SK-N-SH (cell line): ENCODE measurements around the gene PDGFC. TPM values are rescaled to one million over a fixed set of nuclear protein-coding genes. Genes with fewer than 3 reads are reported as not detected.

ENCODE experiments used
- CTCF ChIA-PET: fragments of 300-600, 350-600 bp; formaldehyde crosslinking; extraction: SDS; loops from one replicate; lab custom pipeline; 2021; lab: Yijun Ruan, JAX
- POLR2A ChIA-PET: fragments of 350-600 bp; sonication (Branson Sonifier 250); formaldehyde crosslinking; extraction: SDS; loops from one replicate; lab custom pipeline; 2020; ENCODE audit warnings: antibody characterized with exemption, inconsistent platforms; lab: Yijun Ruan, JAX
- DNase-seq: peaks from one replicate; pipeline ENCODE4 v3.0.0; 2012
- H2AFZ ChIP-seq: fragments of 200-600 bp; sonication (generic); 2 replicates; pipeline ENCODE4 v1.8.1; 2016; ENCODE audit warnings: antibody characterized with exemption, mild to moderate bottlenecking, low read depth
- H3F3A ChIP-seq: fragments of 200-600 bp; sonication (generic); replicated peaks from 2 replicates; pipeline ENCODE3; 2016; ENCODE audit warnings: antibody characterized with exemption, mild to moderate bottlenecking; ENCODE audit not compliant: insufficient read depth
- H3K27ac ChIP-seq, 2 experiments: fragments of 200-500 bp in 1 of 2; fragments of 200-600 bp in 1 of 2; sonication (Bioruptor generic) in 1 of 2; sonication (generic), shearing (Covaris generic) in 1 of 2; 2 replicates each; pipeline versions ENCODE4 v1.5.1 to v1.6.1; 2014 to 2016; ENCODE audit warnings: low read depth in 2 of 2, inconsistent platforms in 1 of 2, low read length in 1 of 2, mild to moderate bottlenecking in 1 of 2, mixed read lengths in 1 of 2
- H3K27me3 ChIP-seq: fragments of 200-600 bp; sonication (generic), shearing (Covaris generic); 2 replicates; pipeline ENCODE4 v1.6.1; 2016; ENCODE audit warnings: mixed run types; ENCODE audit not compliant: insufficient read depth
- H3K36me3 ChIP-seq, 2 experiments: fragments of 200-500 bp in 1 of 2; fragments of 200-600 bp in 1 of 2; sonication (Bioruptor generic) in 1 of 2; sonication (generic) in 1 of 2; replicated peaks in 1 of 2; 2 replicates each; pipeline versions ENCODE3 to v1.5.1; 2014 to 2016; ENCODE audit warnings: low read length in 1 of 2, mild to moderate bottlenecking in 1 of 2; ENCODE audit not compliant: insufficient read depth in 2 of 2, control insufficient read depth in 1 of 2
- H3K4me1 ChIP-seq, 2 experiments: fragments of 200-500 bp in 1 of 2; fragments of 200-600 bp in 1 of 2; sonication (Bioruptor generic) in 1 of 2; sonication (generic), shearing (Covaris generic) in 1 of 2; 2 replicates each; pipeline versions ENCODE4 v1.5.1 to v1.6.1; 2014 to 2016; ENCODE audit warnings: low read depth in 1 of 2, low read length in 1 of 2, mixed run types in 1 of 2; ENCODE audit not compliant: insufficient read depth in 2 of 2, control insufficient read depth in 1 of 2
- H3K4me2 ChIP-seq: fragments of 200-600 bp; sonication (generic), shearing (Covaris generic); 2 replicates; pipeline ENCODE4 v1.6.1; 2017; ENCODE audit warnings: mixed run types
- H3K4me3 ChIP-seq, 2 experiments: fragments of 200-500 bp in 1 of 2; fragments of 200-600 bp in 1 of 2; sonication (Bioruptor generic) in 1 of 2; sonication (generic), shearing (Covaris generic) in 1 of 2; 2 replicates each; pipeline versions ENCODE4 v1.5.1 to v1.8.1; 2014 to 2016; ENCODE audit warnings: low read depth in 2 of 2, inconsistent platforms in 1 of 2, low read length in 1 of 2, mild to moderate bottlenecking in 1 of 2, mixed read lengths in 1 of 2, moderate library complexity in 1 of 2
- H3K79me2 ChIP-seq: fragments of 200-600 bp; sonication (generic); 2 replicates; pipeline ENCODE4 v1.8.1; 2017; ENCODE audit warnings: mild to moderate bottlenecking; ENCODE audit not compliant: insufficient read depth
- H3K9ac ChIP-seq: fragments of 200-600 bp; sonication (generic); 2 replicates; pipeline ENCODE4 v1.6.1; 2017; ENCODE audit warnings: mixed run types
- H3K9me2 ChIP-seq: fragments of 200-600 bp; sonication (generic); 2 replicates; pipeline ENCODE4 v1.6.1; 2017; ENCODE audit warnings: mixed run types
- H3K9me3 ChIP-seq: fragments of 200-600 bp; sonication (generic); 2 replicates; pipeline ENCODE4 v1.6.1; 2017; ENCODE audit warnings: mixed run types, mild to moderate bottlenecking, moderate library complexity
- H4K20me1 ChIP-seq: fragments of 200-600 bp; sonication (generic); 2 replicates; pipeline ENCODE4 v1.6.1; 2017; ENCODE audit warnings: mild to moderate bottlenecking, mixed run types; ENCODE audit not compliant: insufficient read depth
- ELF1 ChIP-seq: IDR thresholded peaks from 2 replicates; pipeline ENCODE4 v1.4.0; 2012
- FOSL2 ChIP-seq: IDR thresholded peaks from 2 replicates; pipeline ENCODE4 v1.4.0; 2012; ENCODE audit warnings: low read depth, mild to moderate bottlenecking, moderate library complexity, borderline replicate concordance
- FOXM1 ChIP-seq: IDR thresholded peaks from 2 replicates; pipeline ENCODE4 v1.4.0; 2012; ENCODE audit warnings: low read depth, mild to moderate bottlenecking
- GABPA ChIP-seq: IDR thresholded peaks from 2 replicates; pipeline ENCODE4 v1.4.0; 2012; ENCODE audit warnings: low read depth, mild to moderate bottlenecking
- JUND ChIP-seq: IDR thresholded peaks from 2 replicates; pipeline ENCODE4 v1.4.0; 2012
- NRF1 ChIP-seq: IDR thresholded peaks from 2 replicates; pipeline ENCODE4 v1.6.1; 2012; ENCODE audit warnings: low read depth, mild to moderate bottlenecking, low read length
- RFX5 ChIP-seq: IDR thresholded peaks from 2 replicates; pipeline ENCODE4 v1.6.1; 2012; ENCODE audit warnings: mild to moderate bottlenecking, improper control_type of control experiment, low read length
- RXRA ChIP-seq: IDR thresholded peaks from 2 replicates; pipeline ENCODE4 v1.4.0; 2012; ENCODE audit warnings: low read depth, mild to moderate bottlenecking, borderline replicate concordance
- SMC3 ChIP-seq: IDR thresholded peaks from 2 replicates; pipeline ENCODE4 v1.6.1; 2012; ENCODE audit warnings: low read depth, low read length, improper control_type of control experiment
- TCF12 ChIP-seq: IDR thresholded peaks from 2 replicates; pipeline ENCODE4 v1.4.0; 2012
- YY1 ChIP-seq: IDR thresholded peaks from 2 replicates; pipeline ENCODE4 v1.4.0; 2012; ENCODE audit warnings: low read depth, mild to moderate bottlenecking
- WGBS: methylation state at CpG from one replicate; pipeline ENCODE4 v1.1.6; 2017; ENCODE audit warnings: low lambda C conversion rate; 5-methylcytosine and 5-hydroxymethylcytosine counted together
- polyA plus RNA-seq, 3 experiments: library from polyadenylated mRNA; depleted of rRNA; stranded (reverse); fragments of >200 nt; gene quantifications; 2 replicates each; pipeline ENCODE4 v1.2.3, GENCODE V29; 2012
- TF ChIP-seq, protein P1 (sequence below): fragments of 200-600 bp; sonication (generic); IDR thresholded peaks from 2 replicates; pipeline ENCODE4 v1.6.1; 2017; ENCODE audit warnings: antibody characterized with exemption, mild to moderate bottlenecking, moderate library complexity
- TF ChIP-seq, protein P2 (sequence below): IDR thresholded peaks from 2 replicates; pipeline ENCODE4; 2012
- TF ChIP-seq, protein P3 (sequence below): fragments of 150-350 bp; IDR thresholded peaks from 2 replicates; pipeline ENCODE4 v1.6.1; 2017; ENCODE audit warnings: antibody characterized with exemption, low read length, low read depth, borderline replicate concordance
- TF ChIP-seq, protein P4 (sequence below): fragments of 150-350 bp; IDR thresholded peaks from 2 replicates; pipeline ENCODE4 v1.6.1; 2016; ENCODE audit warnings: mild to moderate bottlenecking, low read depth, low read length

Gene PDGFC
- polyA plus RNA-seq, 1 of the 3 experiments (the other 2 are of a cell fraction): 29.8 TPM

DNA sequence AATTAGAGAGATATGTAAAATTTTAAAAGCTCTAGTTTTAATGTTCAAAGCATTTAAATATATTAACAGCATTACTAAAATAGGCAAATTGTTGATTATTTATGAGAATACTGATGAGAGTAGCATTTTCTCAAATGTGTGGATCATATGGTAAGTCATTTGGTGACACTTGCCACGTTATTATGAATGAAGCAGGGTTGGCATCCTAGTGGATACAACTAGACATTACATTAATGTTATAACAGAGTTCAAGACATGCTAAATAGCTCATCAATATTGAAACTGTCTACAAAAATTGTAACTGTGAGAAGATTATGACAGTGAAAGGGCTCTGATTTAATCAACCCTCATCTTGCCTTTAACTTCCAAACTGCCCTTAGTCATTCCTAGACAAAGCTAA lies 171.1 kb downstream of the PDGFC start:
- no peak overlapping the region for H2AFZ ChIP-seq
- H3K9me3 ChIP-seq: no peaks in the 10 kb centered on the region
- TF ChIP-seq, protein P1, sequence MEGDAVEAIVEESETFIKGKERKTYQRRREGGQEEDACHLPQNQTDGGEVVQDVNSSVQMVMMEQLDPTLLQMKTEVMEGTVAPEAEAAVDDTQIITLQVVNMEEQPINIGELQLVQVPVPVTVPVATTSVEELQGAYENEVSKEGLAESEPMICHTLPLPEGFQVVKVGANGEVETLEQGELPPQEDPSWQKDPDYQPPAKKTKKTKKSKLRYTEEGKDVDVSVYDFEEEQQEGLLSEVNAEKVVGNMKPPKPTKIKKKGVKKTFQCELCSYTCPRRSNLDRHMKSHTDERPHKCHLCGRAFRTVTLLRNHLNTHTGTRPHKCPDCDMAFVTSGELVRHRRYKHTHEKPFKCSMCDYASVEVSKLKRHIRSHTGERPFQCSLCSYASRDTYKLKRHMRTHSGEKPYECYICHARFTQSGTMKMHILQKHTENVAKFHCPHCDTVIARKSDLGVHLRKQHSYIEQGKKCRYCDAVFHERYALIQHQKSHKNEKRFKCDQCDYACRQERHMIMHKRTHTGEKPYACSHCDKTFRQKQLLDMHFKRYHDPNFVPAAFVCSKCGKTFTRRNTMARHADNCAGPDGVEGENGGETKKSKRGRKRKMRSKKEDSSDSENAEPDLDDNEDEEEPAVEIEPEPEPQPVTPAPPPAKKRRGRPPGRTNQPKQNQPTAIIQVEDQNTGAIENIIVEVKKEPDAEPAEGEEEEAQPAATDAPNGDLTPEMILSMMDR: peak; percentile 32; the same call in 1 of the 2 replicates
- TF ChIP-seq YY1: no peak
- TF ChIP-seq, all 33 proteins: peak for 1
- peaks cover 30% of the 10 kb centered on the region for H3F3A ChIP-seq
- 53% methylated on average over 1 of the region's 1 CpG for WGBS
- ChIA-PET POLR2A (no interaction called here), CTCF (interaction anchor here (0.9 kb wide), 1 partner anchor 30 kb away, joined by 3 read pairs; no protein-coding TSS in a partner anchor)
- DNase-seq: no peak
- H3K79me2 ChIP-seq: peaks cover 25% of the 10 kb centered on the region; the same call in 1 of the 2 replicates
- H3K27ac ChIP-seq: no peak overlapping the region
- H3K9ac ChIP-seq: no peak overlapping the region
- peaks cover 0 to 4% of the 10 kb centered on the region in 2 experiments for H3K36me3 ChIP-seq
- H3K9me2 ChIP-seq: no peaks in the 10 kb centered on the region
- H3K4me3 ChIP-seq: no peak overlapping the region
- peaks cover 0 to 35% of the 10 kb centered on the region in 2 experiments; a peak in 2 of 4 replicates for H3K4me1 ChIP-seq
- no peaks in the 10 kb centered on the region for H3K27me3 ChIP-seq
- H3K4me2 ChIP-seq: no peak overlapping the region
- no peaks in the 10 kb centered on the region for H4K20me1 ChIP-seq

DNA sequence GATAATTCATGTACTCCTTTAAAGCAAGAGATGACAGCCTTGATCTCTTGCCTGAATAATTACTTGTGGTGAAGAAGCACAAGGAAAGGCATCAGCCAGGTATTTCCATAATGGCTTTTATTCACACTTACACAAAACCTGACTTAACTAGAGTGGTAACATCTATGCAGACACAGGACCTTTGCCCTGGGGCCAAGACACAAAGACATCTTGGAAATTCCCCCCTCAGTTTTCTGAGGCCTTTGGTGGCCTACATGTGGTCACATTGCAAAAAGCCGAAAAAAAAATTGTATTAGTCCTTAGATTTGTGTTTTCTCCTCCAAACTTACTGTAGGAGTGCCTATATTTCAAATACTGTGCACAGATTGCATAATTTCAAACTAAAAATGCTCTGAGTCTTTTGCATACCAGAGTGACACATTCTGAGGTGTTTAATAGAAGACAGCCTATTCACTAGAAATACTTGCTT lies 172.4 kb downstream of the PDGFC start:
- Histone ChIP-seq H3K27me3 (no peaks in the 10 kb centered on the region), H3K4me2 (no peak overlapping the region), H3K4me3 (no peak overlapping the region), H3K79me2 (peaks cover 23% of the 10 kb centered on the region; the same call in 1 of the 2 replicates), H3F3A (peaks cover 26% of the 10 kb centered on the region), H3K36me3 (peaks cover 0 to 4% of the 10 kb centered on the region in 2 experiments), H3K27ac (peak overlapping the region; percentile 40 to 68; a peak in 3 of 4 replicates), H3K4me1 (peaks cover 0 to 38% of the 10 kb centered on the region in 2 experiments; a peak in 2 of 4 replicates), H4K20me1 (no peaks in the 10 kb centered on the region), H3K9ac (no peak overlapping the region), H2AFZ (no peak overlapping the region), H3K9me3 (no peaks in the 10 kb centered on the region), H3K9me2 (no peaks in the 10 kb centered on the region)
- TF ChIP-seq YY1: no peak
- TF ChIP-seq, protein P2, sequence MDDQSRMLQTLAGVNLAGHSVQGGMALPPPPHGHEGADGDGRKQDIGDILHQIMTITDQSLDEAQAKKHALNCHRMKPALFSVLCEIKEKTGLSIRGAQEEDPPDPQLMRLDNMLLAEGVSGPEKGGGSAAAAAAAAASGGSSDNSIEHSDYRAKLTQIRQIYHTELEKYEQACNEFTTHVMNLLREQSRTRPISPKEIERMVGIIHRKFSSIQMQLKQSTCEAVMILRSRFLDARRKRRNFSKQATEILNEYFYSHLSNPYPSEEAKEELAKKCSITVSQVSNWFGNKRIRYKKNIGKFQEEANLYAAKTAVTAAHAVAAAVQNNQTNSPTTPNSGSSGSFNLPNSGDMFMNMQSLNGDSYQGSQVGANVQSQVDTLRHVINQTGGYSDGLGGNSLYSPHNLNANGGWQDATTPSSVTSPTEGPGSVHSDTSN: peak; percentile 61
- no peak for TF ChIP-seq NRF1
- TF ChIP-seq RXRA: no peak
- peak; percentile 66 for TF ChIP-seq TCF12
- TF ChIP-seq ELF1: no peak
- TF ChIP-seq GABPA: no peak
- no peak for TF ChIP-seq SMC3
- TF ChIP-seq FOSL2: no peak
- TF ChIP-seq, protein P3, sequence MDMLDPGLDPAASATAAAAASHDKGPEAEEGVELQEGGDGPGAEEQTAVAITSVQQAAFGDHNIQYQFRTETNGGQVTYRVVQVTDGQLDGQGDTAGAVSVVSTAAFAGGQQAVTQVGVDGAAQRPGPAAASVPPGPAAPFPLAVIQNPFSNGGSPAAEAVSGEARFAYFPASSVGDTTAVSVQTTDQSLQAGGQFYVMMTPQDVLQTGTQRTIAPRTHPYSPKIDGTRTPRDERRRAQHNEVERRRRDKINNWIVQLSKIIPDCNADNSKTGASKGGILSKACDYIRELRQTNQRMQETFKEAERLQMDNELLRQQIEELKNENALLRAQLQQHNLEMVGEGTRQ: no peak
- TF ChIP-seq, protein P4, sequence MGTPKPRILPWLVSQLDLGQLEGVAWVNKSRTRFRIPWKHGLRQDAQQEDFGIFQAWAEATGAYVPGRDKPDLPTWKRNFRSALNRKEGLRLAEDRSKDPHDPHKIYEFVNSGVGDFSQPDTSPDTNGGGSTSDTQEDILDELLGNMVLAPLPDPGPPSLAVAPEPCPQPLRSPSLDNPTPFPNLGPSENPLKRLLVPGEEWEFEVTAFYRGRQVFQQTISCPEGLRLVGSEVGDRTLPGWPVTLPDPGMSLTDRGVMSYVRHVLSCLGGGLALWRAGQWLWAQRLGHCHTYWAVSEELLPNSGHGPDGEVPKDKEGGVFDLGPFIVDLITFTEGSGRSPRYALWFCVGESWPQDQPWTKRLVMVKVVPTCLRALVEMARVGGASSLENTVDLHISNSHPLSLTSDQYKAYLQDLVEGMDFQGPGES: no peak
- TF ChIP-seq FOXM1: no peak
- no peak for TF ChIP-seq RFX5
- TF ChIP-seq JUND: no peak
- ChIA-PET POLR2A (no interaction called here), CTCF (no interaction called here)
- no peak for DNase-seq
- 64% methylated on average over 1 of the region's 1 CpG for WGBS
